Measurements from ENCODE around the gene LRMDA. TPM values are rescaled to one million over a fixed set of nuclear protein-coding genes. Genes with fewer than 3 reads are reported as not detected.

Gene LRMDA
- total RNA-seq, 4 donors from 2014 or later = 7.3 to 20.1 (median 8.4) TPM

DNA sequence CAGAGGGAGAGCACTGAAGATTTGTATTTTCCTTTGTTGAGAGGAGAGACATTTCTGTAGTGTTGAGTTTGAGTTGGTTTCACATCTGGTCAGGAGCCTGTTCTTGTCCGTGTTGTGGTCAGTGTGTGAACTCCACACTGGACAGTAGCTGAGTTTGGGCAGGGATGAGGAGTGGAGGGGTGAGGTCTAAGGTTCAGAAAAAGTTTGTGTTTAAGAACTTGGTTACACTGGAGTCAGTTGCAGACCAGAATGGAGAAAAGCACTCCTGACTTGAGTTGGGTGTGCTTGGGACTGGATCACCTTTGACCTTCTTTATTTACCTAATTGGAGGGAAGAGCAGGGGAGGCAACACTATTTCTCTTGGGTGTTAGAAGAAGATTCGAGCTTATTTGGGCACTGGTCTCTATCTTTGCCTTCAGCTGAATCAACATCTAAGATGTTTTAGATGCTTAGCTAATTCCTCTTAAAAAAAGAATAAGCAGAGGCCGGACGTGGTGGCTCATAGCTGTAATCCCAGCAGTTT lies 8.9 kb downstream of the LRMDA start:
- Histone ChIP-seq H3K4me3 (no peak overlapping the region), H3K9me3 (peaks cover 0 to 25% (median 0%) of the 10 kb centered on the region in 3 donors), H3K4me1 (no peaks in the 10 kb centered on the region), H3K36me3 (peaks cover 0 to 20% of the 10 kb centered on the region in 2 donors), H3K27me3 (no peaks in the 10 kb centered on the region), H3K27ac (no peak overlapping the region)
- 78 to 93% methylated on average over 3 to 4 of the region's 4 CpGs for WGBS, 2 donors (ENCODE audit: low coverage in 1 of 2)
- no peak for ATAC-seq
- TF ChIP-seq POLR2AphosphoS5 (IDR thresholded peaks at IDR 0.05) = no peak
- TF ChIP-seq POLR2A (IDR thresholded peaks at IDR 0.05) = no peak
- TF ChIP-seq EP300 (IDR thresholded peaks at IDR 0.05) = no peak
- TF ChIP-seq, protein P1, sequence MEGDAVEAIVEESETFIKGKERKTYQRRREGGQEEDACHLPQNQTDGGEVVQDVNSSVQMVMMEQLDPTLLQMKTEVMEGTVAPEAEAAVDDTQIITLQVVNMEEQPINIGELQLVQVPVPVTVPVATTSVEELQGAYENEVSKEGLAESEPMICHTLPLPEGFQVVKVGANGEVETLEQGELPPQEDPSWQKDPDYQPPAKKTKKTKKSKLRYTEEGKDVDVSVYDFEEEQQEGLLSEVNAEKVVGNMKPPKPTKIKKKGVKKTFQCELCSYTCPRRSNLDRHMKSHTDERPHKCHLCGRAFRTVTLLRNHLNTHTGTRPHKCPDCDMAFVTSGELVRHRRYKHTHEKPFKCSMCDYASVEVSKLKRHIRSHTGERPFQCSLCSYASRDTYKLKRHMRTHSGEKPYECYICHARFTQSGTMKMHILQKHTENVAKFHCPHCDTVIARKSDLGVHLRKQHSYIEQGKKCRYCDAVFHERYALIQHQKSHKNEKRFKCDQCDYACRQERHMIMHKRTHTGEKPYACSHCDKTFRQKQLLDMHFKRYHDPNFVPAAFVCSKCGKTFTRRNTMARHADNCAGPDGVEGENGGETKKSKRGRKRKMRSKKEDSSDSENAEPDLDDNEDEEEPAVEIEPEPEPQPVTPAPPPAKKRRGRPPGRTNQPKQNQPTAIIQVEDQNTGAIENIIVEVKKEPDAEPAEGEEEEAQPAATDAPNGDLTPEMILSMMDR (IDR thresholded peaks at IDR 0.05) = no peak

DNA sequence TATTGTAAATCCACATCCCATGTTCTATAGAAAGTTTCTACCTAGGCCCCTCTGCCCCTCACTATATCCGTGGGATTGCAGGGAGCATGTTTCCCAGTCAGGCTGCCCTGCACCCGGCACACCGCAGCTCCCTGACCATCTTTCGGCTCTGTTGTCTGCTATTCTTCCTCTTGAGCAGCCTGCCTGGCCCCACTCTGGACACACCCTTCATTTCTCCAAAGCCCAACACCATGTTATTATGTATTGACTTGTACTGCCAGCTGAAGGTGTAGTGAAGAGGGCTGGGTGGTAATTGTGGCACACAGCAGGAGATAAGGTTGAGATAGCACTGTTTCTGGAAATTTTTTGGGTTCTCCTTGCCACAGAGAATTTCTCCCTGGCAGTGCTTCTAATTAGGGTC lies 9.8 kb downstream of the LRMDA start:
- Histone ChIP-seq H3K9me3 (peaks cover 0 to 25% (median 0%) of the 10 kb centered on the region in 3 donors), H3K4me1 (no peaks in the 10 kb centered on the region), H3K36me3 (peaks cover 0 to 23% of the 10 kb centered on the region in 2 donors), H3K4me3 (no peak overlapping the region), H3K27me3 (no peaks in the 10 kb centered on the region), H3K27ac (no peak overlapping the region)
- WGBS, 2 donors (ENCODE audit: low coverage in 1 of 2) = 83 to 89% methylated on average over 4 of the region's 4 CpGs
- TF ChIP-seq, protein P1 (IDR thresholded peaks at IDR 0.05) = no peak
- no peak for ATAC-seq

DNA sequence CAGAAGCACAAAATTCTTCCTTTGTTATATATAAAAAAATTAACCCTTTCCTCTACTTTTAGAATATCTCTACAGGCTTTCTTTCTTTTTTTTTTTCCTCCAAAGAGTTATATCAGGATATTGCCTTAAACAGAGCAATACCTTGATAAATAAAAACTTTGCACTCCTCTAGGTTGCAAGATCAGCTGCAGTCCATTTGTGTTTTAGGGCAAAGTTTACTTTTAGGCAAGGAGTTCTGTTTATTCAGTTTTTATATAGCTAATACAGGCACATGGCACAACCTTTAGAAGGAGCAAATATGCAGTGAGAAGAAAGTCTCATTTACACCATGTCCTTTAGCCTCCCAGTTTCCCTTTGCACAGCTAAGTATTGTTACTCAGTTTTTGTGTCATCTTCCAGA lies 10.3 kb downstream of the LRMDA start:
- no peak for TF ChIP-seq EP300 (IDR thresholded peaks at IDR 0.05)
- TF ChIP-seq, protein P1 (IDR thresholded peaks at IDR 0.05) = no peak
- no peak for TF ChIP-seq POLR2A (IDR thresholded peaks at IDR 0.05)
- no peak for TF ChIP-seq POLR2AphosphoS5 (IDR thresholded peaks at IDR 0.05)
- peaks cover 0 to 24% of the 10 kb centered on the region in 2 donors for H3K36me3 ChIP-seq
- H3K4me1 ChIP-seq = no peaks in the 10 kb centered on the region
- H3K27me3 ChIP-seq = no peaks in the 10 kb centered on the region
- H3K27ac ChIP-seq = no peak overlapping the region
- no peak for ATAC-seq
- peaks cover 0 to 25% (median 0%) of the 10 kb centered on the region in 3 donors for H3K9me3 ChIP-seq
- H3K4me3 ChIP-seq = no peak overlapping the region

DNA sequence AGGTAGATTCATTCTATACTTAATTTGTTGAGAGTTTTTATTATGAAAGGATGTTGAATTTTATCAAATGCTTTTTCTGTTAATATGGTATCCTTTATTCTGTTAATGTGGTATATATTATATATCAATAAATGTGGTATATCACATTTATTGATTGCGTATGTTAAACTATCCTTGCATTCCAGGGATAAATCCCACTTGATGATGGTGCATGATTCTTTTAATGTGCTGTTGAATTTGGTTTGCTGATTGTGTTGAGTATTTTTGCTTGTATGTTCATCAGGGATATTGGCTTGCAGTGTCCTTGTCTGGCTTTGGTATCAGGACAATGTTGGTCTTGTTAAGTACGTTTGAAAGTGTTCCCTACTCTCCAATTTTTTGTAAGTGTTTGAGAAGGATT lies 11.9 kb downstream of the LRMDA start:
- no peaks in the 10 kb centered on the region for H3K27me3 ChIP-seq
- TF ChIP-seq, protein P1 (IDR thresholded peaks at IDR 0.05) = no peak
- no peak for TF ChIP-seq EP300 (IDR thresholded peaks at IDR 0.05)
- TF ChIP-seq POLR2AphosphoS5 (IDR thresholded peaks at IDR 0.05) = no peak
- no peak for TF ChIP-seq POLR2A (IDR thresholded peaks at IDR 0.05)
- no peak overlapping the region for H3K27ac ChIP-seq
- peaks cover 0 to 25% (median 0%) of the 10 kb centered on the region in 3 donors for H3K9me3 ChIP-seq
- 92 to 94% methylated on average over 2 of the region's 2 CpGs for WGBS, 2 donors (ENCODE audit: low coverage in 1 of 2)
- no peak for ATAC-seq
- no peak overlapping the region for H3K4me3 ChIP-seq
- H3K4me1 ChIP-seq = no peaks in the 10 kb centered on the region
- H3K36me3 ChIP-seq = peaks cover 0 to 18% of the 10 kb centered on the region in 2 donors

DNA sequence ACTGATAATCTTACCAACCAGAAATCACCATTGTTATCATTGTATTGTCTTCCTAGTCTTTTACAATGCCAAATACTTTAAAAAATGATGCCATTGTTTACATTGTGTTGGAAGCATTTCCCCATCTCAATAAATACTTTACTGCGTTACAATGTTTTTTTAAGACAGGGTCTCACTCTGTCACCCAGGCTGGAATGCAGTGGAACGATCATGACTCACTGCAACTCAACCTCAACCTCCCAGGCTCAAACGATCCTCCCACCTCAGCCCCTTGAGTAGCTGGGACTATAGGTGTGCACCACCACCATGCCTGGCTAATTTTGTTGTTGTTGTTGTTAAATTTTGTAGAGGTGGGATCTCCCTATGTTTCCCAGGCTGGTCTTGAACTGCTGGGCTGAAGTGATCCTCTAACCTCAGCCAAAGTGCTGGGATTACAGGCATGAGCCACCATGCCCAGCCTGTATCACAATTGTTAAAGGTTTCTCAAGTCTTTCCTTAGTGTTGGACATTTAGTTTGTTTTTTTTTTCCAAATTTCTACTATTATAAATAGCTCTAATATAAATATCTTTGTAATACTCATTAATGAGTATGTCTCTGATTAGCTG lies 13.5 kb downstream of the LRMDA start:
- Histone ChIP-seq H3K4me3 (no peak overlapping the region), H3K36me3 (peaks cover 0 to 4% of the 10 kb centered on the region in 2 donors), H3K9me3 (peaks cover 0 to 25% (median 0%) of the 10 kb centered on the region in 3 donors), H3K4me1 (no peaks in the 10 kb centered on the region), H3K27ac (no peak overlapping the region), H3K27me3 (no peaks in the 10 kb centered on the region)
- WGBS, 2 donors (ENCODE audit: low coverage in 1 of 2) = 87 to 95% methylated on average over 3 of the region's 3 CpGs
- no peak for ATAC-seq
- TF ChIP-seq, protein P1 (IDR thresholded peaks at IDR 0.05) = no peak
- TF ChIP-seq POLR2A (IDR thresholded peaks at IDR 0.05) = no peak
- TF ChIP-seq POLR2AphosphoS5 (IDR thresholded peaks at IDR 0.05) = no peak
